Effector memory CD4-positive, alpha-beta T cell (primary cell): Measurements from ENCODE around the gene COL5A1.
"Not testable (repeated sequence)": the region's sequence is repeated elsewhere in the genome, so short reads cannot be mapped to it uniquely, and the experiment has no call there.

Experiments used
- DNase-seq, 3 donors: peaks; one replicate each; pipeline ENCODE4 v3.0.0-alpha.2; 2020
- H3K27ac ChIP-seq: 2 replicates; pipeline ENCODE4 v1.7.0; 2013; ENCODE audit warnings: mild to moderate bottlenecking, low read length, moderate library complexity; ENCODE audit not compliant: insufficient read depth, poor library complexity, severe bottlenecking
- H3K27me3 ChIP-seq: replicated peaks from 2 replicates; pipeline ENCODE4 v1.7.0; 2013; ENCODE audit warnings: mild to moderate bottlenecking, low read length; ENCODE audit not compliant: insufficient read depth, control insufficient read depth, poor library complexity, severe bottlenecking
- H3K36me3 ChIP-seq: 2 replicates; pipeline ENCODE4 v1.7.0; 2013; ENCODE audit warnings: mild to moderate bottlenecking, low read length, moderate library complexity; ENCODE audit not compliant: control insufficient read depth, insufficient read depth
- H3K4me1 ChIP-seq: 2 replicates; pipeline ENCODE4 v1.7.0; 2013; ENCODE audit warnings: low read length, mild to moderate bottlenecking; ENCODE audit not compliant: control insufficient read depth, insufficient read depth, poor library complexity, severe bottlenecking
- H3K4me3 ChIP-seq: 2 replicates; pipeline ENCODE4 v1.7.0; 2013; ENCODE audit warnings: low read length, low read depth, mild to moderate bottlenecking; ENCODE audit not compliant: insufficient read depth, poor library complexity, severe bottlenecking
- H3K9me3 ChIP-seq: 2 replicates; pipeline ENCODE4 v1.7.0; 2013; ENCODE audit warnings: mild to moderate bottlenecking, low read length, moderate library complexity; ENCODE audit not compliant: control insufficient read depth

The COL5A1 gene

GRCh38 chr9:134684941-134685340 lies 43.3 kb downstream of the COL5A1 start:
- H3K4me1 ChIP-seq, H3K27me3 ChIP-seq, H3K27ac ChIP-seq, H3K9me3 ChIP-seq, H3K36me3 ChIP-seq, DNase-seq, H3K4me3 ChIP-seq: not testable (repeated sequence)

DNA sequence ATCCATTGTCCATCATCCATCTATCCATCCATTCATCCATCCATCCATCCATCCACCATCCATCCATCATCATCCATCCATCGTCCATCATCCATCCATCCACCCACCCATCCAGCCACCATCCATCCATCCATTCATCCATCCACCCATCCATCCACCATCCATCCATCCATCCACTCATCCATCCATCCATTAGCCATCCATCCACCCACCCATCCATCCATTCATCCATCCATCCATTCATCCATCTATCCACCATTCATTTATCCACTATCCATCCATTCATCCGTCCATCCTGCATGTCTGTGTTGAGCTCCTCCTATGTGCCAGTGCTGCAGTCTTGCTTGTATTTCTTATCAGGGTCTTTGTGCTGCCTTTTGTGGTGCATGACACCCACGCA lies 44.2 kb downstream of the COL5A1 start:
- no peak for DNase-seq
- no peak overlapping the region for H3K27ac ChIP-seq
- H3K4me1 ChIP-seq, result no peaks in the 10 kb centered on the region
- no peak overlapping the region for H3K4me3 ChIP-seq
- H3K9me3 ChIP-seq, result no peaks in the 10 kb centered on the region
- H3K27me3 ChIP-seq, result no peaks in the 10 kb centered on the region
- H3K36me3 ChIP-seq, result no peaks in the 10 kb centered on the region

- Histone ChIP-seq H3K9me3 (no peaks in the 10 kb centered on the region), H3K36me3 (no peaks in the 10 kb centered on the region), H3K4me3 (no peak overlapping the region), H3K27me3 (no peaks in the 10 kb centered on the region), H3K27ac (no peak overlapping the region), H3K4me1 (no peaks in the 10 kb centered on the region)
- no peak for DNase-seq
These were observed 45.3 kb downstream of the COL5A1 start for GRCh38 chr9:134686896-134687295.

DNA sequence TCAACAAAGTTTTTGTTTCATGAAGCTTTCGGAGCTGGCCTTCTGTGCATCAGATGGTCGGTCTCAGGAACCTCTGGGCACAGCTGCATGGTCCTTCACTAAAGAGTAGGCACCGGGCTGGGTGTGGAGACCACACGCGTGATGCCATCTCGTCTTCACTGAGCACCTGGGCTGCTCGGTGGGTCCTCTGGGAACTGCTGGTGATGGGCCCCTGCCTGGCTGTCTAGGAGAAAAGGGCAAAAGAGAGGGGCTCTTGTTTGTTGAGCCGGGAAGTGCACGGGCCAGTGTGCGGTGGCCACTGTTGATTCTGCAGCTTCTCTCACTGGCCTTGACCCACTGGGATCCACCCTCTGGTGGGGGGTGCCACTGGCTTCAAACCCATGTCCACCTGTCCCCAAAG lies 46.0 kb downstream of the COL5A1 start:
- Histone ChIP-seq H3K9me3 (no peaks in the 10 kb centered on the region), H3K4me1 (no peaks in the 10 kb centered on the region), H3K36me3 (no peaks in the 10 kb centered on the region), H3K27me3 (no peaks in the 10 kb centered on the region), H3K27ac (no peak overlapping the region), H3K4me3 (no peak overlapping the region)
- DNase-seq, result no peak

GRCh38 chr9:134688231-134688630 lies 46.6 kb downstream of the COL5A1 start:
- Histone ChIP-seq H3K4me1 (no peaks in the 10 kb centered on the region), H3K27me3 (no peaks in the 10 kb centered on the region), H3K9me3 (no peaks in the 10 kb centered on the region), H3K4me3 (no peak overlapping the region), H3K36me3 (no peaks in the 10 kb centered on the region), H3K27ac (no peak overlapping the region)
- no peak for DNase-seq

DNA sequence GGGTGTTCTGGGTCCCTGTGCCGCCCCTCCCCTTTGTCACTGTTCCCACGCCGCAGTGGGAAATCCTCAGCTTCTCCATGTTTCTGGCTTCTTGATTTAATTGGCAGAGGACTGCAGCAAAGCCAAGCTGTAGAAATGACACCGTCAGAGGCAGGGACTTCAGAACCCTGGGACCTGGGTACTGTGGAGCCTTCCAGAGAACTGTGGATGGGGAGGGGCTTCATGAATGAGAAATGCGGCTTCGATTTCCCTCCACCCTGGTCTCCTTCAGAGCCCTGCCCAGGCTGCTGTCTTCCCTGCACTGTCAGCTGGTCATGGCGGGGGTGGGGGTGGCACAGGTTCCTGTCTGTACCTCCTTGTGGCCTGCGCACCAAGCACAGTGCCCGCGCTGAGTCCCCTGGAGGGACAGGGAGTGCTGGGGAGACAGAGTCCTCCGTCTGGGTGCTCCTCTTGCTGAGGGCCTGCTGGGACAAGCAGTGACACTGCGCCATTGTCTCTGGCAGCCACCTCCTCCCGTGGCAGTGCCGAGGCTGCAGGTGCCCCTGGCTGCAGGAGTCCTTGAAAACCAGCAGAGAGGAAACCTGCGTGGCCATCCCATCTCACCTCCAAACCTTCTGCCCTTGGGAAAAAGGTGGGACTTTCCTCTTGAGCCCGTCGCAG lies 47.2 kb downstream of the COL5A1 start:
- Histone ChIP-seq H3K9me3 (no peaks in the 10 kb centered on the region), H3K4me3 (no peak overlapping the region), H3K27ac (no peak overlapping the region), H3K36me3 (no peaks in the 10 kb centered on the region), H3K27me3 (no peaks in the 10 kb centered on the region), H3K4me1 (no peaks in the 10 kb centered on the region)
- no peak for DNase-seq

DNA sequence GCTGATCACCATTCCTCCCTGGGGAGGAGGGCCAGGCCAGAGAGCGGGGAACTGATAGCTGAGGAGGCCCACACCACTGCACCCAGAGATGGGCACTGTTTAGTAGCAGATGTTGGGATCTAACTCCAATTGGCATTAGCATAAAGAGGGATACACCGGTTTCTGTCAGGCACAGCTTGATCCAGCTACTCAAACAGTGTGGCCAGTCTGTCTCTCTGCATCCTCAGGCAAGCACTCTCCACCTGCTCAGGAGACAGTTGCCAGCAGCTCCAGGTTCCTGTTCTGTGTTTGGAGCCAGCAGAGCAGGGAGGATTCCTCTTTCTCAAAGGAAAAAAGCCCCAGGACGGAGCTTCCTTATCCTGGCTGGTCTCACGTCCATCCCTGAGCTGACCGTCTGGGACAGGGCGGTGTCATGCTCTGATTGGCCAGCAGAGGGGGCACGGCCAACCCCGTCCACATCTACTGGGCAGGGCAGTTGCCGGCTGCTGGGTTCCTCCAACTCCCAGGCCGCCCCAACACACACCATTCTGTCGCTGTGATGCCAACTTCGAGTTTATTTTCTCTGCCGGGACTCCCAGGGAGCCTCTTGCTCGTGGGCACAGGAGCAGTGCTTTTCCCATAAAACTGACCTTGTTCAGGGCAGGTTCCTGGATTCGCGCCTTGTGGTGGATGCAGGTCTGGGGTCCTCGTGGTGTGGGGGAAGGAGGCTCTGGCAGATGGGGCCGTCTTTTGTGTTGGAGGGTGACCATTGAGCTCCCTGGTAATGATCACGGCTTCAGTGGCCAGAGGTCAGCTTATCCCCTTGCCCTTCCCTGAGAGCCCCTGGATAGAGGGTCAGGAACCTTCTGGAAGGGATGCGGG lies 47.9 kb downstream of the COL5A1 start:
- Histone ChIP-seq H3K9me3 (no peaks in the 10 kb centered on the region), H3K36me3 (no peaks in the 10 kb centered on the region), H3K4me1 (no peaks in the 10 kb centered on the region), H3K27me3 (no peaks in the 10 kb centered on the region), H3K4me3 (no peak overlapping the region), H3K27ac (no peak overlapping the region)
- DNase-seq, result no peak

DNA sequence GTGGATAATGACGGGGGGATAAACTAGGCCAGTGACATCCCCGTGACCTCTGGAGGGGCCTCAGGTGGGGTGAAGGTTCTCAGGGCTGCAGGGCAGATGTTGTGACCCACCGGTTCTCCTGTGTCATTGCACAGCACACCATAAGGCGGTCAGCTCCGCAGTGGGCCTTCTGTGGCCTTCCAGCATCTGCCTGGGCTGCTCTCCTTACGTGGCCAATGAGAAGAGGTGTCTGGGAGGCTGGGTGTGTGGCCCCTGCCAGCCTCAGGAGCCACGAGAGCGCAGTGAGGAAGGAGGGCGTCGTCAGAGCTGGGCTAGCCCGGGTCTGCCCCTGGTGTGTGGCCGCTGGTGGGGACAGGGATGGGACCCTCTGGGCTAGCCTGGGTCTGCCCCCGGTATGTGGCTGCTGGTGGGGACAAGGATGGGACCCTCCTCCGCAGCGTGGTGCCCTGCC lies 48.7 kb downstream of the COL5A1 start:
- Histone ChIP-seq H3K4me1 (no peaks in the 10 kb centered on the region), H3K9me3 (no peaks in the 10 kb centered on the region), H3K36me3 (no peaks in the 10 kb centered on the region), H3K27ac (no peak overlapping the region), H3K4me3 (no peak overlapping the region), H3K27me3 (no peaks in the 10 kb centered on the region)
- no peak for DNase-seq

- Histone ChIP-seq H3K36me3 (no peaks in the 10 kb centered on the region), H3K9me3 (no peaks in the 10 kb centered on the region), H3K27ac (no peak overlapping the region), H3K27me3 (no peaks in the 10 kb centered on the region), H3K4me1 (no peaks in the 10 kb centered on the region), H3K4me3 (no peak overlapping the region)
- no peak for DNase-seq
These were observed 49.5 kb downstream of the COL5A1 start for GRCh38 chr9:134690946-134691694.
